H1 (cell line): ENCODE measurements around the gene GABARAPL1. TPM values are rescaled to one million over a fixed set of nuclear protein-coding genes. Genes with fewer than 3 reads are reported as not detected.

Experiments used
- CTCF ChIA-PET: fragments of 300-600 bp; sonication (Branson Sonifier 250); formaldehyde crosslinking; loops from one replicate; lab custom pipeline; 2021; ENCODE audit not compliant: partially characterized antibody; lab: Charles Lee
- POLR2A ChIA-PET: fragments of 300-600 bp; sonication (Branson Sonifier 250); formaldehyde crosslinking; loops from one replicate; lab custom pipeline; 2021; ENCODE audit warnings: inconsistent platforms; ENCODE audit not compliant: partially characterized antibody; lab: Charles Lee
- DNase-seq, 2 experiments: peaks; one replicate each; pipeline versions ENCODE4 v3.0.0 to v3.0.0-alpha.2; 2010 to 2022; ENCODE audit warnings: low spot score in 2 of 2, low read depth in 1 of 2, mixed read lengths in 1 of 2
- FAIRE-seq: peaks from 2 replicates; lab custom pipeline; 2011; peaks lifted over from hg19 to GRCh38; lab: Jason Lieb, UNC
- H2AFZ ChIP-seq: 2 replicates; pipeline ENCODE4 v1.8.1; 2012; ENCODE audit warnings: low read length, inconsistent platforms
- H2AK5ac ChIP-seq: 2 replicates; pipeline ENCODE4 v1.6.1; 2013; ENCODE audit warnings: low read depth, low read length
- H2BK120ac ChIP-seq: replicated peaks from 2 replicates; pipeline ENCODE3; 2013; ENCODE audit warnings: low read depth, low read length, inconsistent platforms
- H2BK12ac ChIP-seq: 2 replicates; pipeline ENCODE4 v1.6.1; 2013; ENCODE audit warnings: low read depth, low read length
- H2BK15ac ChIP-seq: 2 replicates; pipeline ENCODE4 v1.6.1; 2013; ENCODE audit warnings: low read length
- H2BK20ac ChIP-seq: 2 replicates; pipeline ENCODE4 v1.6.1; 2013; ENCODE audit warnings: low read length
- H2BK5ac ChIP-seq: 2 replicates; pipeline ENCODE4 v1.6.1; 2013; ENCODE audit warnings: low read depth, low read length
- H3K14ac ChIP-seq: 2 replicates; pipeline ENCODE4 v1.6.1; 2013; ENCODE audit warnings: inconsistent platforms; ENCODE audit not compliant: insufficient read length
- H3K18ac ChIP-seq: 2 replicates; pipeline ENCODE4 v1.6.1; 2013; ENCODE audit warnings: low read length; ENCODE audit errors: extremely low read depth
- H3K23ac ChIP-seq: 2 replicates; pipeline ENCODE4 v1.6.1; 2013; ENCODE audit warnings: inconsistent platforms; ENCODE audit not compliant: insufficient read length
- H3K23me2 ChIP-seq: 2 replicates; pipeline ENCODE4 v1.6.1; 2013; ENCODE audit warnings: low read depth, low read length
- H3K27ac ChIP-seq: 2 replicates; pipeline ENCODE4 v1.6.1; 2011; ENCODE audit warnings: low read depth, low read length, inconsistent platforms
- H3K27me3 ChIP-seq, 4 experiments: replicated peaks in 1 of 4; 1 replicate in 1 of 4; 2 replicates in 3 of 4; pipeline versions ENCODE4 v1.6.1 to v1.8.1; 2011 to 2013; ENCODE audit warnings: low read length in 3 of 4, mild to moderate bottlenecking in 3 of 4, inconsistent platforms in 2 of 4, mixed read lengths in 2 of 4, moderate library complexity in 1 of 4; ENCODE audit not compliant: control insufficient read depth in 3 of 4, insufficient read depth in 3 of 4; ENCODE audit errors: extremely low read depth in 1 of 4
- H3K36me3 ChIP-seq, 4 experiments: 2 replicates each; pipeline versions ENCODE4 v1.6.1 to v1.8.1; 2011 to 2013; ENCODE audit warnings: mild to moderate bottlenecking in 4 of 4, low read length in 3 of 4, moderate library complexity in 2 of 4, control low read depth in 1 of 4, inconsistent platforms in 1 of 4; ENCODE audit not compliant: insufficient read depth in 4 of 4, control insufficient read depth in 2 of 4
- H3K4ac ChIP-seq: replicated peaks from 2 replicates; pipeline ENCODE3; 2013; ENCODE audit warnings: low read length, low read depth, mixed read lengths, inconsistent platforms; ENCODE audit not compliant: insufficient read length
- H3K4me1 ChIP-seq, 4 experiments: replicated peaks in 1 of 4; 1 replicate in 1 of 4; 2 replicates in 3 of 4; pipeline versions ENCODE4 v1.6.1 to v1.8.1; 2011 to 2013; ENCODE audit warnings: low read length in 3 of 4, inconsistent platforms in 2 of 4, mixed read lengths in 1 of 4; ENCODE audit not compliant: insufficient read depth in 4 of 4, control insufficient read depth in 3 of 4
- H3K4me2 ChIP-seq, 2 experiments: 2 replicates each; pipeline versions ENCODE4 v1.6.1 to v1.8.1; 2011 to 2013; ENCODE audit warnings: low read depth in 2 of 2, low read length in 2 of 2, control low read depth in 1 of 2, inconsistent platforms in 1 of 2, mild to moderate bottlenecking in 1 of 2; ENCODE audit not compliant: insufficient read depth in 1 of 2
- H3K4me3 ChIP-seq, 4 experiments: fragments of 200-600, 300-600 bp in 1 of 4; sonication (generic), shearing (Covaris generic), sonication (Bioruptor Twin) in 1 of 4; 2 replicates each; pipeline versions ENCODE4 v1.5.1 to v1.8.1; 2011 to 2016; ENCODE audit warnings: low read length in 4 of 4, low read depth in 3 of 4, control low read depth in 2 of 4, inconsistent platforms in 2 of 4, mild to moderate bottlenecking in 2 of 4, mixed read lengths in 1 of 4, moderate library complexity in 1 of 4; ENCODE audit not compliant: insufficient read depth in 2 of 4; ENCODE audit errors: extremely low read depth in 1 of 4
- H3K56ac ChIP-seq: replicated peaks from 2 replicates; pipeline ENCODE3; 2013; ENCODE audit warnings: low read depth, mild to moderate bottlenecking, mixed read lengths, low read length, inconsistent platforms; ENCODE audit not compliant: insufficient read length
- H3K79me1 ChIP-seq: 2 replicates; pipeline ENCODE4 v1.6.1; 2013; ENCODE audit warnings: low read depth, low read length, control low read depth
- H3K79me2 ChIP-seq, 2 experiments: 2 replicates each; pipeline versions ENCODE4 v1.6.1 to v1.8.1; 2012 to 2013; ENCODE audit warnings: low read length in 2 of 2, mild to moderate bottlenecking in 2 of 2, inconsistent platforms in 1 of 2; ENCODE audit not compliant: insufficient read depth in 2 of 2, control insufficient read depth in 1 of 2
- H3K9ac ChIP-seq, 4 experiments: replicated peaks in 1 of 4; 1 replicate in 1 of 4; 2 replicates in 3 of 4; pipeline versions ENCODE4 v1.6.1 to v1.8.1; 2011 to 2013; ENCODE audit warnings: low read depth in 3 of 4, low read length in 3 of 4, control low read depth in 2 of 4, mild to moderate bottlenecking in 2 of 4, moderate library complexity in 2 of 4, inconsistent platforms in 1 of 4; ENCODE audit errors: extremely low read depth in 1 of 4
- H3K9me3 ChIP-seq, 2 experiments: 2 replicates each; pipeline versions ENCODE4 v1.6.1 to v1.8.1; 2012 to 2013; ENCODE audit warnings: mild to moderate bottlenecking in 2 of 2, moderate library complexity in 2 of 2, control low read depth in 1 of 2, inconsistent platforms in 1 of 2, low read depth in 1 of 2, low read length in 1 of 2, mixed read lengths in 1 of 2; ENCODE audit not compliant: insufficient read depth in 2 of 2
- H4K20me1 ChIP-seq, 2 experiments: replicated peaks in 1 of 2; 2 replicates each; pipeline versions ENCODE3 to v1.8.1; 2011 to 2013; ENCODE audit warnings: inconsistent platforms in 2 of 2, low read length in 2 of 2, mild to moderate bottlenecking in 1 of 2; ENCODE audit not compliant: insufficient read depth in 2 of 2, control insufficient read depth in 1 of 2
- H4K5ac ChIP-seq: 2 replicates; pipeline ENCODE4 v1.6.1; 2013; ENCODE audit warnings: low read length, low read depth, mixed read lengths, inconsistent platforms; ENCODE audit not compliant: insufficient read length
- H4K8ac ChIP-seq: 2 replicates; pipeline ENCODE4 v1.8.0; 2013; ENCODE audit warnings: mild to moderate bottlenecking, moderate library complexity, low read length, inconsistent platforms; ENCODE audit not compliant: insufficient read depth; ENCODE audit errors: extremely low read depth
- H4K91ac ChIP-seq: replicated peaks from 2 replicates; pipeline ENCODE3; 2013; ENCODE audit warnings: low read length, mixed read lengths, inconsistent platforms; ENCODE audit not compliant: insufficient read length
- CEBPB ChIP-seq: IDR thresholded peaks from 2 replicates; pipeline ENCODE4 v1.6.1; 2012; ENCODE audit warnings: low read depth, low read length
- CHD1 ChIP-seq: IDR thresholded peaks from 2 replicates; pipeline ENCODE4 v1.6.1; 2012; ENCODE audit warnings: low read depth, low read length, improper control_type of control experiment
- EGR1 ChIP-seq: IDR thresholded peaks from 2 replicates; pipeline ENCODE4 v1.6.1; 2011; ENCODE audit warnings: low read depth, low read length, borderline replicate concordance
- EP300 ChIP-seq, 2 experiments: IDR thresholded peaks; 1 replicate in 1 of 2; 2 replicates in 1 of 2; pipeline ENCODE4 v1.6.1; 2011 to 2012; ENCODE audit warnings: low read depth in 2 of 2, low read length in 2 of 2, mild to moderate bottlenecking in 2 of 2, borderline replicate concordance in 1 of 2, inconsistent platforms in 1 of 2, moderate library complexity in 1 of 2
- HDAC6 ChIP-seq: IDR thresholded peaks from one replicate; pipeline ENCODE4 v1.7.1; 2012; ENCODE audit warnings: low read depth, mild to moderate bottlenecking, inconsistent platforms, low read length, moderate library complexity
- JUND ChIP-seq: IDR thresholded peaks from 2 replicates; pipeline ENCODE4 v1.6.1; 2011; ENCODE audit warnings: mild to moderate bottlenecking, improper control_type of control experiment, low read length
- MAFK ChIP-seq: IDR thresholded peaks from 2 replicates; pipeline ENCODE4 v1.6.1; 2012; ENCODE audit warnings: low read depth, mild to moderate bottlenecking, improper control_type of control experiment, low read length
- NRF1 ChIP-seq: IDR thresholded peaks from 2 replicates; pipeline ENCODE4 v1.6.1; 2011; ENCODE audit warnings: mild to moderate bottlenecking, low read depth, low read length, improper control_type of control experiment
- POLR2A ChIP-seq, 2 experiments: IDR thresholded peaks; 1 replicate in 1 of 2; 2 replicates in 1 of 2; pipeline ENCODE4 v1.6.1; 2011; ENCODE audit warnings: low read depth in 2 of 2, low read length in 2 of 2, mild to moderate bottlenecking in 2 of 2; ENCODE audit errors: control extremely low read depth in 1 of 2
- POLR2AphosphoS5 ChIP-seq: IDR thresholded peaks from 2 replicates; pipeline ENCODE4 v1.6.1; 2011; ENCODE audit warnings: low read depth, low read length
- RAD21 ChIP-seq, 2 experiments: IDR thresholded peaks in 1 of 2; conservative IDR thresholded peaks in 1 of 2; 2 replicates each; pipeline ENCODE4 v1.6.1; 2011; ENCODE audit warnings: low read depth in 2 of 2, low read length in 2 of 2, improper control_type of control experiment in 1 of 2, inconsistent platforms in 1 of 2, mild to moderate bottlenecking in 1 of 2, moderate library complexity in 1 of 2
- TAF1 ChIP-seq: IDR thresholded peaks from 2 replicates; pipeline ENCODE4 v1.6.1; 2011; ENCODE audit warnings: mild to moderate bottlenecking, low read depth, low read length
- WGBS, 2 experiments: shearing (Covaris generic) in 1 of 2; methylation state at CpG; one replicate each; pipeline versions ENCODE4 v1.1.6 to v1.1.7; 2013 to 2015; ENCODE audit warnings: low lambda C conversion rate in 2 of 2, mixed read lengths in 2 of 2, inconsistent platforms in 1 of 2, low coverage in 1 of 2, missing lambda C conversion rate in 1 of 2; ENCODE audit not compliant: insufficient replicate concordance in 2 of 2, insufficient coverage in 1 of 2, insufficient read length in 1 of 2; ENCODE audit errors: extremely low coverage in 1 of 2, missing lambda C conversion rate in 1 of 2; 5-methylcytosine and 5-hydroxymethylcytosine counted together
- polyA plus RNA-seq, 7 experiments: library from polyadenylated mRNA; depleted of rRNA in 3 of 7; stranded (reverse) in 5 of 7; unstranded in 2 of 7; fragments of >200 nt in 5 of 7; fragments of 200-250 nt in 2 of 7; gene quantifications; 1 replicate in 5 of 7; 2 replicates in 1 of 7; 4 replicates in 1 of 7; pipeline versions ENCODE4 v1.2.1 to v1.2.3, GENCODE V29; 2011 to 2013; ENCODE audit warnings: missing spikeins in 2 of 7, mixed read lengths in 2 of 7
- total RNA-seq: library from RNA; stranded (reverse); fragmentation: NEBNext Ultra II Directional; extraction: Animal tissue kit (Norgen Biotek cat#: 25700); gene quantifications from 2 replicates; pipeline ENCODE4 v1.2.1, GENCODE V29; 2021

Gene GABARAPL1
- total and polyA plus RNA-seq, 2 of the 8 experiments (the other 6 are each of a cell fraction or from before 2014, with no cell fraction given): 56.1 to 87.9 TPM

- Histone ChIP-seq H2AK5ac (no peak overlapping the region), H4K91ac (no peak overlapping the region), H3K4me1 (peaks cover 0 to 10% (median 3%) of the 10 kb centered on the region in 4 experiments; a peak in 5 of 7 replicates), H3K27ac (no peak overlapping the region), H4K8ac (no peak overlapping the region), H3K23ac (no peak overlapping the region), H3K56ac (no peak overlapping the region), H2AFZ (no peak overlapping the region), H3K4me3 (peak overlapping the region; percentile 66 to 97 (median 88)), H3K4me2 (peak overlapping the region; percentile 72 to 94), H3K14ac (no peak overlapping the region), H2BK120ac (no peak overlapping the region), H3K79me2 (peaks cover 0 to 38% of the 10 kb centered on the region in 2 experiments; a peak in 3 of 4 replicates), H3K79me1 (peaks cover 2% of the 10 kb centered on the region; the same call in 1 of the 2 replicates), H2BK5ac (no peak overlapping the region), H3K4ac (no peak overlapping the region), H3K36me3 (peaks cover 0 to 6% (median 0%) of the 10 kb centered on the region in 4 experiments; a peak in 4 of 8 replicates), H4K5ac (no peak overlapping the region), H2BK15ac (no peak overlapping the region), H3K27me3 (no peaks in the 10 kb centered on the region), H3K18ac (no peak overlapping the region), H3K9ac (peak overlapping the region in 3 of 4 experiments; percentile 68 to 93 (median 88); a peak in 4 of 7 replicates), H3K9me3 (no peaks in the 10 kb centered on the region), H3K23me2 (peaks cover 8% of the 10 kb centered on the region), H2BK12ac (no peak overlapping the region), H4K20me1 (no peaks in the 10 kb centered on the region), H2BK20ac (no peak overlapping the region)
- 56% methylated on average over 10 of the region's 10 CpGs; no CpG with 5 or more reads in 1 of the 2 experiments for WGBS, 2 experiments
- DNase-seq (no peak), FAIRE-seq (no peak)
- ChIA-PET POLR2A (interaction anchor here (0.7 to 3.1 kb wide), 6 partner anchors 10 to 504 kb away, joined by 3 to 14 read pairs (median 6); no protein-coding TSS in a partner anchor), CTCF (interaction anchor here (0.6 to 2.2 kb wide), 7 partner anchors 12 to 286 kb away, joined by 3 to 8 read pairs (median 4); no protein-coding TSS in a partner anchor)
- TF ChIP-seq NRF1 (no peak), POLR2A (IDR thresholded peaks at IDR 0.05; ENCODE audit: control extremely low read depth in 1 of 2, low read depth in 2 of 2, low read length in 2 of 2) (no peak), EP300 (IDR thresholded peaks at IDR 0.05; ENCODE audit: borderline replicate concordance in 1 of 2, low read depth in 2 of 2, low read length in 2 of 2) (no peak), CEBPB (no peak), MAFK (no peak), POLR2AphosphoS5 (no peak), EGR1 (no peak), CHD1 (no peak), HDAC6 (no peak), TAF1 (no peak), JUND (no peak), RAD21 (IDR thresholded peaks at IDR 0.05 in 1 of 2, conservative IDR thresholded peaks at IDR 0.05 in 1 of 2; ENCODE audit: low read depth in 2 of 2, low read length in 2 of 2) (no peak)
Observed at GRCh38 chr12:10214136-10214894, 1.6 kb downstream of the GABARAPL1 start.
